HT-29 (cell line): ENCODE measurements around the gene MARCHF9. TPM values are rescaled to one million over a fixed set of nuclear protein-coding genes. Genes with fewer than 3 reads are reported as not detected.

Experiments used
- DNase-seq: peaks from one replicate; pipeline ENCODE4 v3.0.0-alpha.2; 2015; ENCODE audit warnings: low spot score
- small RNA-seq: library from RNA; depleted of rRNA; stranded (forward); fragments of <200 nt; gene quantifications from one replicate; pipeline ENCODE3, GENCODE V24; 2014
- total RNA-seq: library from RNA; depleted of rRNA; stranded (reverse); fragments of >200 nt; shearing (Covaris generic); gene quantifications from 2 replicates; pipeline ENCODE4 v1.2.3, GENCODE V29; 2014; rRNA removed

The MARCHF9 gene
- total RNA-seq, 1 experiment from 2014 or later = 12.3 TPM

GRCh38 chr12:57796996-57797395 lies 42.1 kb downstream of the MARCHF9 start:
- no peak for DNase-seq

GRCh38 chr12:57797933-57798332 lies 43.0 kb downstream of the MARCHF9 start:
- no peak for DNase-seq

GRCh38 chr12:57800965-57801364 lies 46.1 kb downstream of the MARCHF9 start:
- DNase-seq = no peak

GRCh38 chr12:57802607-57803006 lies 47.7 kb downstream of the MARCHF9 start:
- no peak for DNase-seq

- peak; percentile 65 for DNase-seq
These were observed 48.5 kb downstream of the MARCHF9 start for GRCh38 chr12:57803319-57803893.

DNA sequence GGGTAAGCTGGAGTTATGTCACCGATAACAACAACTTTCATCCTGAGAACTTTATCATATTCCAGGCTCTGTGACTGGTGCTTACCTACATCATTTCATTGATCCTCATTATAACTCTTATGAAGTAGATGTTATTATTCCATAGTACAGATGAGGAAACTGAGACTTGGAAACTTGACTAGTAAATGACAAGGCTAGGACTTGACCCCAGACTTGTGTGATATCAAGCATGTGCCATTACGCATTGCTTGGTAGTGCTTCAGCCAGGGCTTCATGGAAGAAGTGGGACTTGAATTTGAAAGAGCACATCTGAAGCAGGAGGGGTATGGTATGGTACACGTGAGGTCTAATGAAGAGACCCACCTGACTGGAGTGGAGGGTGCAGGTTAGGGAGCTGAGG lies 51.8 kb downstream of the MARCHF9 start:
- no peak for DNase-seq

DNA sequence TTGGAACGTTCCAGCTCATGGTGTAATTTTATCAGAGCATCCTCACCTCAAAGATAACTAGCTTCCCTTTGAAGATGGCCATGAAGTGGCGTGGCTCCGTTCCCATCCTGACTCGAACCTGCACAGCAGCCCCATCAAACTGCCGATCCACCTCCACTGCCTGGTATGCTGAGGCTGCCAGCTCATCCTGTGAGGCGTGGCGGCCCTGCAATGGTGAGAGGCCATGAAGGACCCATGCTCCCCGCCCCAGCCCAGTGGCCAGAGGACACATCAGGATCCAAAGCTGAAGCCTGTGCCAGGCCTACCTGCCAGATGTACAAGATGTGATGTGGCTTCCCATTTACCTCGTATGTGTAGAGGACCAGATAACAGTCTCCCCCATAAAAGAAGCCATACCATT lies 52.4 kb downstream of the MARCHF9 start:
- DNase-seq = no peak

DNA sequence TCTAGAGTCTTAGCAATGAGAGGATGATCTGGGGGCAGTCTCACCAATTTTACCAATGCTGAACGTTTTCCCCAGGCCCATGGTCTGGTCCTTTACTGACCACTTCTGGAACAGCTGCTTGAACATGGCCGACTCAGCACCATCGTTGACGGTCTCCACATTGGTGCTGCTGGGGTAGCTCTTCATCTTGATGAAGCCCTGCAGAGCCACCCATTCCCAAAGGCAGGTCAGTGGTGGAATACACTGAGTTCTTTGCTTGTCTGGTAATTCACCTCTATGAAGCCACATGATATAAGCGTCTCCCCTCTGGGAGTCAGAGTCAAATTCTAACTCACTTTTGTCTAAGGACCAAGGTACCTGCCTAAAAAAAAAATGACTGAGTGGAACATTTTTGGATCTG lies 53.4 kb downstream of the MARCHF9 start:
- DNase-seq = no peak

DNA sequence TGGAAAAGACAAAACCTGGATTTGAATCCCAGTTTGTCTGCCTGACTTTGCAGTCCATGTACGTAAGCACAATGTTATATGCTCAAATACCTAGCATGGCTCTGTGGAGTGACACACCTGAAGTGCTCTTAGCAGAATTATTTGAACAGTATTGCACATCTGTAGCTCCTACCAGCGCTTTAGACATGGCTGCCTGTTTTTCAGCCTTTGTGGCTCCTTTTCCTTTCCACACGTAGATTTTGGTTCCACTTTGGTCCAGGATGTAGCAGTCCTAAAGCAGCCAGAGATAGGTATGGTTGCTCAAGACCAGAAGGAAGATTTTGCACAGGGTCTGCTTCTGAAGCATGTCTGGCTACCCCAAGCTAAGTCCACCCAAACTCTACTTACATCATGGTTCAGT lies 54.5 kb downstream of the MARCHF9 start:
- DNase-seq = no peak

Small RNA genes lying within 50 kb of the gene (small RNA-seq; reads per million reads assigned to genes)
- not detected for gene RNU6-1083P

Other genes starting within 250 kb of the MARCHF9 start
- gene DDIT3, start 234.6 kb upstream of the MARCHF9 start, total RNA-seq = 26.9 and 39.0 TPM in 2 replicates
- gene MBD6, start 232.3 kb upstream of the MARCHF9 start, total RNA-seq = 18.0 and 23.0 TPM in 2 replicates
- 58.6 and 62.3 TPM in 2 replicates for gene DCTN2, start 207.9 kb upstream of the MARCHF9 start, total RNA-seq
- not detected in 2 replicates for gene KIF5A, start 205.1 kb upstream of the MARCHF9 start, total RNA-seq
- 30.8 and 37.2 TPM in 2 replicates for gene PIP4K2C, start 163.9 kb upstream of the MARCHF9 start, total RNA-seq
- gene DTX3, start 150.3 kb upstream of the MARCHF9 start, total RNA-seq = not detected in 2 replicates
- gene ARHGEF25, start 143.7 kb upstream of the MARCHF9 start, total RNA-seq = 0.25 TPM in 1 of 2 replicates, not detected in the other
- gene B4GALNT1, start 121.9 kb upstream of the MARCHF9 start, total RNA-seq = 3.1 and 5.8 TPM in 2 replicates
- 94.5 and 105 TPM in 2 replicates for gene OS9, start 61.0 kb upstream of the MARCHF9 start, total RNA-seq
- gene AGAP2, start 16.4 kb upstream of the MARCHF9 start, total RNA-seq = 1.9 and 4.0 TPM in 2 replicates
- gene TSPAN31, start 10.1 kb upstream of the MARCHF9 start, total RNA-seq = 35.0 and 42.9 TPM in 2 replicates
- 310 and 345 TPM in 2 replicates for gene CDK4, start 2.8 kb upstream of the MARCHF9 start, total RNA-seq
- gene CYP27B1, start 12.0 kb downstream of the MARCHF9 start, total RNA-seq = 7.0 and 11.0 TPM in 2 replicates
- 25.7 and 34.0 TPM in 2 replicates for gene METTL1, start 17.0 kb downstream of the MARCHF9 start, total RNA-seq
- gene EEF1AKMT3, start 17.5 kb downstream of the MARCHF9 start, total RNA-seq = 1.1 and 6.9 TPM in 2 replicates
- 60.6 and 63.6 TPM in 2 replicates for gene TSFM, start 27.7 kb downstream of the MARCHF9 start, total RNA-seq
- 0.73 and 1.5 TPM in 2 replicates for gene AVIL, start 63.6 kb downstream of the MARCHF9 start, total RNA-seq
- 38.5 and 40.7 TPM in 2 replicates for gene CTDSP2, start 91.6 kb downstream of the MARCHF9 start, total RNA-seq
- gene ATP23, start 186.5 kb downstream of the MARCHF9 start, total RNA-seq = 2.1 and 3.6 TPM in 2 replicates